Measurements from ENCODE around the gene ZMYM4.

DNA sequence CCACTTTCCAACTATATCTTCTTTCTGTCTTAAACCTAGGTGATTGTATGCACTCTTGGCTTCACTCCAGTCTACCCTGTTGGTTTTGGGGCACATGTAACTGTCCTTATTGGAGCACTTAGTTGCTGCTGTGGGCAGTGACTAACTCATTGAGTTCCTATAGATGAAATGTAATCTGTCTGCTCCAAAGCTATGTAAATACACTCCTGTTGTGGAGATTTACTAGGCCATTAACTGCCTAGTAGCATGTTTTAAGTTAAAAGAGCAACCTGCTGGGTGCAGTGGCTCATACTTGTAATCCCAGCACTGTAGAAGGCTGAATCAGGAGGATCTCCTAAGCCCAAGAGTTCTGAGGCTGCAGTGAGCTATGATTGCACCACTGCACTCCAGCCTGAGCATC lies 137.6 kb downstream of the ZMYM4 start:
- TF ChIP-seq ZBTB7A (IDR thresholded peaks at IDR 0.05; ENCODE audit: low read depth) (no peak), RAD21 (IDR thresholded peaks at IDR 0.05; ENCODE audit: low read depth) (no peak), TCF12 (IDR thresholded peaks at IDR 0.05; ENCODE audit: low read depth) (no peak), FOXM1 (IDR thresholded peaks at IDR 0.05; ENCODE audit: borderline replicate concordance, low read depth) (no peak), EP300 (IDR thresholded peaks at IDR 0.05; ENCODE audit: borderline replicate concordance) (no peak)
- TF ChIP-seq, protein P1, sequence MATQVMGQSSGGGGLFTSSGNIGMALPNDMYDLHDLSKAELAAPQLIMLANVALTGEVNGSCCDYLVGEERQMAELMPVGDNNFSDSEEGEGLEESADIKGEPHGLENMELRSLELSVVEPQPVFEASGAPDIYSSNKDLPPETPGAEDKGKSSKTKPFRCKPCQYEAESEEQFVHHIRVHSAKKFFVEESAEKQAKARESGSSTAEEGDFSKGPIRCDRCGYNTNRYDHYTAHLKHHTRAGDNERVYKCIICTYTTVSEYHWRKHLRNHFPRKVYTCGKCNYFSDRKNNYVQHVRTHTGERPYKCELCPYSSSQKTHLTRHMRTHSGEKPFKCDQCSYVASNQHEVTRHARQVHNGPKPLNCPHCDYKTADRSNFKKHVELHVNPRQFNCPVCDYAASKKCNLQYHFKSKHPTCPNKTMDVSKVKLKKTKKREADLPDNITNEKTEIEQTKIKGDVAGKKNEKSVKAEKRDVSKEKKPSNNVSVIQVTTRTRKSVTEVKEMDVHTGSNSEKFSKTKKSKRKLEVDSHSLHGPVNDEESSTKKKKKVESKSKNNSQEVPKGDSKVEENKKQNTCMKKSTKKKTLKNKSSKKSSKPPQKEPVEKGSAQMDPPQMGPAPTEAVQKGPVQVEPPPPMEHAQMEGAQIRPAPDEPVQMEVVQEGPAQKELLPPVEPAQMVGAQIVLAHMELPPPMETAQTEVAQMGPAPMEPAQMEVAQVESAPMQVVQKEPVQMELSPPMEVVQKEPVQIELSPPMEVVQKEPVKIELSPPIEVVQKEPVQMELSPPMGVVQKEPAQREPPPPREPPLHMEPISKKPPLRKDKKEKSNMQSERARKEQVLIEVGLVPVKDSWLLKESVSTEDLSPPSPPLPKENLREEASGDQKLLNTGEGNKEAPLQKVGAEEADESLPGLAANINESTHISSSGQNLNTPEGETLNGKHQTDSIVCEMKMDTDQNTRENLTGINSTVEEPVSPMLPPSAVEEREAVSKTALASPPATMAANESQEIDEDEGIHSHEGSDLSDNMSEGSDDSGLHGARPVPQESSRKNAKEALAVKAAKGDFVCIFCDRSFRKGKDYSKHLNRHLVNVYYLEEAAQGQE (IDR thresholded peaks at IDR 0.05; ENCODE audit: low read depth) = no peak

All from Ishikawa (cell line).